HEK293 (cell line): ENCODE results near the gene GPRIN2.

Source experiments
- AEBP2 ChIP-seq: fragments of 450-650 bp; formaldehyde crosslinking; IDR thresholded peaks from 2 replicates; pipeline ENCODE4 v1.5.1; 2016; ENCODE audit warnings: missing biosample characterization, missing genetic modification characterization, borderline replicate concordance
- KLF1 ChIP-seq: fragments of 450-650 bp; formaldehyde crosslinking; IDR thresholded peaks from 2 replicates; pipeline ENCODE4 v1.5.1; 2016; ENCODE audit warnings: missing biosample characterization, missing genetic modification characterization
- SP2 ChIP-seq: fragments of 450-650 bp; formaldehyde crosslinking; IDR thresholded peaks from 2 replicates; pipeline ENCODE4 v1.5.1; 2016; ENCODE audit warnings: missing biosample characterization, missing genetic modification characterization
- YY1 ChIP-seq: fragments of 450-650 bp; formaldehyde crosslinking; IDR thresholded peaks from 2 replicates; pipeline ENCODE4 v1.5.1; 2018; ENCODE audit warnings: missing biosample characterization, missing genetic modification characterization
- ZNF239 ChIP-seq: fragments of 450-650 bp; formaldehyde crosslinking; IDR thresholded peaks from 2 replicates; pipeline ENCODE4 v1.5.1; 2016; ENCODE audit warnings: missing biosample characterization, missing genetic modification characterization
- TF ChIP-seq, protein P1 (sequence below): fragments of 450-650 bp; formaldehyde crosslinking; IDR thresholded peaks from 2 replicates; pipeline ENCODE4 v1.5.1; 2016; ENCODE audit warnings: missing biosample characterization, missing genetic modification characterization

DNA sequence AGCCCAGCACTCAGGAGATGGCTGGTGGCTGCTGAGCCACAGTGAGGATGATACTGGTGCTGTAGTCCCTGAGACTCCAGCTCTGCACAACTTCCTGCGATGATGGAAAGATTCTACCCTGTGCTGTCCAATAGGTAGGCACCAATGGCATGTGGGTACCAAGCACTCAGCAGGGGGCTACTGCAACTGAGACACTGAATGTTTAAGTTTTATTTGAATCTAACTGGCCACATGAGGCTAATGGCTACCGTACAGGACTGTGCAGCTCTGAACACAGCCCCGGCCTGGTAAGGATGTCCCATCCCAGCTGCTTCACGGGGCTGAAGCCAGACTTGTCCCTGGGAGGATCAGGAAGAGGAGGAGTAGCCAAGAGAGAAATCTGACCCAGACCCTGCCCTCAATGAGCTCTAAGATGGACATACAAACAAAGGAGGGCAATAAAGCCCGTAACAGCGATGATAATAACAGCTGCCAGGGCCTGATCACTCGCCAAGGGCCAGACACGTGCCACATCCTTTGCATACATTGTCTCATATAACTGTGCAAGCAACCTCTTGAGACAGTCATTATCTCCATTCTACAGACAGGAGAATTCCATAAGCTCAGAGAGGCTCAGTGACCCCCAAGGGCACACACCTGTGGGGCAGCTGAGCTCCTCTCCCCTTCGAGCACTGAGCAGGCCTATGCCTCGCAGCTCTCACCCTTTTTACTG, 3.8 kb downstream of the GPRIN2 start:
- TF ChIP-seq, protein P1, sequence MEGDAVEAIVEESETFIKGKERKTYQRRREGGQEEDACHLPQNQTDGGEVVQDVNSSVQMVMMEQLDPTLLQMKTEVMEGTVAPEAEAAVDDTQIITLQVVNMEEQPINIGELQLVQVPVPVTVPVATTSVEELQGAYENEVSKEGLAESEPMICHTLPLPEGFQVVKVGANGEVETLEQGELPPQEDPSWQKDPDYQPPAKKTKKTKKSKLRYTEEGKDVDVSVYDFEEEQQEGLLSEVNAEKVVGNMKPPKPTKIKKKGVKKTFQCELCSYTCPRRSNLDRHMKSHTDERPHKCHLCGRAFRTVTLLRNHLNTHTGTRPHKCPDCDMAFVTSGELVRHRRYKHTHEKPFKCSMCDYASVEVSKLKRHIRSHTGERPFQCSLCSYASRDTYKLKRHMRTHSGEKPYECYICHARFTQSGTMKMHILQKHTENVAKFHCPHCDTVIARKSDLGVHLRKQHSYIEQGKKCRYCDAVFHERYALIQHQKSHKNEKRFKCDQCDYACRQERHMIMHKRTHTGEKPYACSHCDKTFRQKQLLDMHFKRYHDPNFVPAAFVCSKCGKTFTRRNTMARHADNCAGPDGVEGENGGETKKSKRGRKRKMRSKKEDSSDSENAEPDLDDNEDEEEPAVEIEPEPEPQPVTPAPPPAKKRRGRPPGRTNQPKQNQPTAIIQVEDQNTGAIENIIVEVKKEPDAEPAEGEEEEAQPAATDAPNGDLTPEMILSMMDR (tag by site-specific recombination): no peak
- TF ChIP-seq ZNF239: no peak
- TF ChIP-seq AEBP2 (tag by site-specific recombination): no peak
- no peak for TF ChIP-seq KLF1 (tag by site-specific recombination)
- no peak for TF ChIP-seq YY1 (tag by site-specific recombination)
- no peak for TF ChIP-seq SP2 (tag by site-specific recombination)
